Hematopoietic multipotent progenitor cell treated with erythropoietin and hydrocortisone succinate and interleukin-3 and kit ligand, for 8 days (in vitro differentiated cells): ENCODE data around the gene PIANP.

Experiments
- DNase-seq: peaks from one replicate; pipeline ENCODE4 v3.0.0-alpha.2; 2015

Gene PIANP

GRCh38 chr12:6666211-6666610 is 34.4 kb downstream of the PIANP start:
- DNase-seq = no peak

DNA sequence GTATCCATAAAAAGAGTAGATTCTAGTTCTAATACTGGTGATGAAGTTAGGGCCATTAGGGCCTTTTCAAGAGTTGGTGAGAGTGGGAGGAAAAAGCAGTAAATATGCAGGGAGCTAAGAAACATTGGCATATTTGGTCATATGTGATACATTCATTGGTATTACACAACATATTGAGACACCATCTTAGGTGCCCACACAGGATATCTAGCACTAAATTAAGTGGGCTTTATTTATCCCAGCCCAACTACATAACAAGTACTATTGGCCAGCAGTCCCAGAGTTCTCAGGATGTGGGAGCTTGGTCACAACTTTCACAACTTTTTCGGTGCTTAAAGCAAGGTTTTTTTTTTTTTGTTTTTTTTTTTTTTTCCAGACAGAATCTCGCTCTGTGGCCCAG is 35.7 kb downstream of the PIANP start:
- no peak for DNase-seq

- DNase-seq = peak; percentile 100
Observed at GRCh38 chr12:6662906-6663742, 37.5 kb downstream of the PIANP start, which contains the start of gene ING4. Gene ING4 (minus strand): TSS chr12:6663119. CDS start chr12:6663101, 18 bp downstream.

DNA sequence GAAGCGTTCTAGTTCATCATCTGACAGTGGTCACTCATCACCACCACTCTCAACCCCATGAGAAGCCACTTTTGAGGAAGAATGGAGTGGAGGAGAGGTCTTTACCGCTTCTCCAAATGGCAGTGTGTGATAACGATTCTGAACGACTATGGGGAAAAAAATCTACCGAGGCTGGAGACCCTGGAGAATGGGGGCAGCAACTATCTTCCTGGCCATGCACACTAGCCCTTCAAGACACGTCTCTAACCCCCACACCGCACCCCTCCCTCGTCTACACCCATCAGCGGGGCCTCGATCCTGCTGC is 38.1 kb downstream of the PIANP start:
- no peak for DNase-seq

DNA sequence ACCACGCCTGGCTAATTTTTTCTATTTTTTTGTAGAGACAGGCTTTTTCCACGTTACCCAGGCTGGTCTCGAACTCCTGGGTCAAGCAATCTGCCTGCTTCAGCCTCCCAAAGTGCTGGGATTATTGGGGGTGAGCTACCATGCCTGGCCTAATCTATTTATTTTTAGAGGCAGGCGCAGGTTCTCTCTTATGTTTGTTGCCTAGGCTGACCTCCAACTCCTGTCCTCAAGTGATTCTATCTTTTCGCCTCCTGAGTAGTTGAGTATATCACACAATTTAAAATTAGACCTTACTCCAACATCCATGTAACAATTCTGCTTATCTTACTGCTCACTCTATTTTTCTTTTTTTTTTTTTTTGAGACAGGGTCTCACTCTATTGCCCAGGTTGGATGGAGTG is 46.6 kb downstream of the PIANP start:
- DNase-seq = no peak

- no peak for DNase-seq
Observed at GRCh38 chr12:6653342-6653741, 47.3 kb downstream of the PIANP start.

DNA sequence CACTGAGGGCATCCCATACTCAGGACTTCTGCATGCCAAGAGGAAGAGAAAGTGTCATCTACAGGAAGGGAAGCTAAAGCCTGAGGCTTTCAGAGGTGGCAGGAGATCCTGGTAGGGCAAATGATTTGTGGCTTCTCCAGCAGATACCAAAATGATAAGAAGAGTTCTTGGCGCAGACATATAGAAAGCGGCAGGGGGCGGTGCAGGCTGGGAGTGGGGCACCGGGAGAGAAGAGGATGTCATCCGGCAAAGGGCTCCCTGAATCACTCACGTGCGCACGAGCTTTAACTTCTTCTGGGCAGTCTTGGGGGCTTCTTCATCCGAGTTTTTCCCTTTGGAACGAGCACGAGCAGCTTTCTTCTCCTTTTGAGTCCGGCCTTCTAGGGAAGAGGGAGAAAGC is 48.2 kb downstream of the PIANP start:
- no peak for DNase-seq

DNA sequence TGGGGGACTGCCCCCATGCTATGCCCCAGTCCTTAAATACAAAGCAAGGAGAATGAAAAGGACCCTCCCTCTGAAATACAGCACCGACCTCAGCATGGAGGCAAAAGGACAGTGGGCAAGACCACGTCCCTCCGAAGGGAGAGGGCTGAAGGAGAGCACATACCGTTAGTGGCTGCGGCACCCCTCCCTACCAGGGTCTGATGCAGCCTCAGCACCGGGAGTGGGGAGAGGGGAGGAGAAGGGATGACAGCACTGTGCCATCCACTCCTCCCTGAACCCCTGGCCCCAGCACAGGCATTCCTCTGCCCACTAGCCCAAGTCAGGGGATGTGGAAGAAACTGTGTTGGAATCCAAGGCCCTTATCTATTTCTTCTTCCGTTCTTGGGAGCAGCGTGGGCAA is 49.8 kb downstream of the PIANP start:
- DNase-seq = no peak

DNA sequence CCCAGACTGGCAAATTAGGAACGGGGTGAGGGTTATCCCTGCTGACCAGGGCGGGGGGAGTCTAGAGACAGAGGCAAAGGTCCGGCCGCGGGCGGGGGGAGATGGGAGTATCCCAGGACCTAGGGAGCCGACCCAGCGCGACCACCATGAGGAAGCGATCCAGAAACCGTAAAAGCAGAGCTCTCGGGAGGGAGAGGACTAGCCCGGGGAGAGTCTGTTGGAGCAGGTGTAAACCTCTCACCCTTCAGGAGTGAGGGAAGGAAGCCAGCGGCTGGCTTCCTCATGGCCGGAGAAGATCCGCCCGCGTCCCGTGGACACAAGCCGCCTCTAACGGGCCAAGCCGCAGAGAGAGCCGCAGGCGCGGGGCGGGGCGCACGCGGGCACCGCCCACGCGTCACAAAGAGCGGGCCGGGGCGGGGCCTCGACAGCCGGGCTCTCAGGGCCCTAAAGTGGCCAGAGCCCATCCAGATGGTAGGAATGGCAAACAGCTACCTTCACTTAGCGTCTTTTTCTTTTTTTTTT is 53.5 kb downstream of the PIANP start, which contains the start of gene ACRBP:
Gene ACRBP (minus strand): TSS at position 350 of the 522 bp plus-strand sequence. CDS start 66 bp downstream, at position 284.
- DNase-seq = peak; percentile 78

- no peak for DNase-seq
Observed at GRCh38 chr12:6646276-6647082, 54.1 kb downstream of the PIANP start.

- DNase-seq = peak; percentile 12
Observed at GRCh38 chr12:6644903-6645302, 55.7 kb downstream of the PIANP start.

GRCh38 chr12:6644257-6644596 is 56.4 kb downstream of the PIANP start:
- DNase-seq = no peak
